HG02943 (cell line): ENCODE results near the gene CCDC121.
A peak's percentile ranks its signal among the peaks of the same experiment; 100 is the strongest.

ENCODE experiments used
- ATAC-seq: cut with Tn5 transposase; IDR thresholded peaks from one replicate; pipeline ENCODE4 v1.9.1; 2021; ENCODE audit warnings: mild to moderate bottlenecking, low read depth, moderate library complexity; ENCODE audit not compliant: unreplicated experiment

CCDC121 gene

DNA sequence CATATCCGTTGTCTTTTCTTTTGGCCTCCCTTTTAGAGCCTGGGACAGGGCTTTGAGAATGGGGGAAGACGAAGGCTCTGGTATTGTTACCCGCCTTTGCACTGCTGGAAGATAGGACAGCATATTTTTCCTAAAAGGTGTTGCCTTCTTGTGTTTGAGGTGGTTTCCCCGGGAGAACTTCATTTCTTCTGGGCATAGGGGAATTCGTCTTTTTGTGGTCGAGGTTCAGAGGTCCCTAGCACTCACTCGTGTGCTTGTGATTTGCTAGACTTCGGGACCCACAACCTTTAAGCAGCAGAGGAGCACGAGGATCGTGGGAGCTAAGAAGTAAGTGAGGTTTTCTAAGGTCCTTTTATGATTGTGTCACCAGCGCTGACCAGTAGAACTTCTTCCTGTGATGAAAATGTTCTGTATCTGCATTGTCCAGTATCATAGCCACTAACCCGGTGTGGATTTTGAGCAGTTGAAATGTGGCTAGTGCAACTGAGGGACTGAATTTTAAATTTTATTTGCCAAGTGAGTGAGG, 45.4 kb downstream of the CCDC121 start:
- peak; percentile 20 for ATAC-seq

DNA sequence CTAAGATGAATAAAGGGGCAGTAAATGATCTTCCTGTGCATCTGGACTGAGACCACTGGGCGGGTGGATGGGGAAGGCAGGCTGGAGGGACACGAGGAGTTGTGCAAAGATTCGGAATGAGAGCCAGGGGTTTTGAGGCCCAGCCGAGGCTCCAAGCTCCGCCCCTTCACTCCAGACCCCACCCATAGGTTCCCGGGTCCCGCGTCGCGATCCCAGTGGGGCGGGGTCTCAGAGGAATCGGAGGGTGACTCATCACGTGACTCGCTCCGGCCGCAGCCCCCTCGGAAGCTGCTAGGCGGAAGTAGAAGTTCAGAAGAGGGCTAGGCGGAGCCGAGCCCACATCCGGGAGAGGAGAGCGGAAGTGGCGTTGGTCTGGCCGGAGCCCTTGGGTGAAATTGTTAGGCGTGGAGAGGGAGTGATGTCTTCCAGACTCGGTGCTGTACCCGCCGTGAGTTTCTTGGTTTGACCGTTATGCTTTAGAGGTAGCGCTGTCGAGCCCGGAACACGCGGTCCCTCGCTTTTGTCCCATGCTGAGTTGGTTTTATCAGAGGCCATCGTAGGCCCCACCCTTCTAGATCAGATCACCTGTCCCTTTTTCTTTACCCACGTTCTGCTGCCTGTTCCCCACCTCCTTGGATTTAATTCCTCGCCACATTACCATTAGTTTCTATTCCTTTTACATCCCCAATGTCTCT, 46.0 kb downstream of the CCDC121 start, which contains the start of gene ZNF512:
Gene ZNF512, plus strand, starts transcription at position 348 of the 695 bp plus-strand sequence. Its CDS starts 71 bp downstream, at position 419.
- peak; percentile 93 for ATAC-seq

DNA sequence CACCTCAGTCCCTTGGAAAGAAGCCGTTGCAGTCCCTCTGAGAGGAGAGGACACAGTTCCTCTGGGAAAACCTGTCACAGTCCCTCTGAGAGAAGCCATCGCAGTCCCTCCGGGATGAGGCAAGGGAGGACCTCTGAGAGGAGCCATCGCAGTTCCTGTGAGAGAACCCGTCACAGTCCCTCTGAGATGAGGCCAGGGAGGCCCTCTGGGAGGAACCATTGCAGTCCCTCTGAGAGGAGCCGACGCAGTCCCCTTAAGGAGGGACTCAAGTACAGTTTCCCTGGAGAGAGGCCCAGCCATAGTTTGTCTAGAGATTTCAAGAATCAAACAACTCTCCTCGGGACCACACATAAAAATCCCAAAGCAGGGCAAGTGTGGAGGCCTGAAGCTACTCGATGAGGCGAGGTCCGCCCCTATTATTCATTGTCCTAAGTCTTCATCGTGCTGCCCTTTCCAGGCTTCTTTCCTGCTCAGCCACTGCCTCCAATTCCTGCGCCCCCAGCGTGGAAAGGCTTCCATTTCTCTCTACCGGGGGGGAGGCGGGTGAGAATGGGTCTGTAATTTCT, 46.6 kb downstream of the CCDC121 start:
- no peak for ATAC-seq

DNA sequence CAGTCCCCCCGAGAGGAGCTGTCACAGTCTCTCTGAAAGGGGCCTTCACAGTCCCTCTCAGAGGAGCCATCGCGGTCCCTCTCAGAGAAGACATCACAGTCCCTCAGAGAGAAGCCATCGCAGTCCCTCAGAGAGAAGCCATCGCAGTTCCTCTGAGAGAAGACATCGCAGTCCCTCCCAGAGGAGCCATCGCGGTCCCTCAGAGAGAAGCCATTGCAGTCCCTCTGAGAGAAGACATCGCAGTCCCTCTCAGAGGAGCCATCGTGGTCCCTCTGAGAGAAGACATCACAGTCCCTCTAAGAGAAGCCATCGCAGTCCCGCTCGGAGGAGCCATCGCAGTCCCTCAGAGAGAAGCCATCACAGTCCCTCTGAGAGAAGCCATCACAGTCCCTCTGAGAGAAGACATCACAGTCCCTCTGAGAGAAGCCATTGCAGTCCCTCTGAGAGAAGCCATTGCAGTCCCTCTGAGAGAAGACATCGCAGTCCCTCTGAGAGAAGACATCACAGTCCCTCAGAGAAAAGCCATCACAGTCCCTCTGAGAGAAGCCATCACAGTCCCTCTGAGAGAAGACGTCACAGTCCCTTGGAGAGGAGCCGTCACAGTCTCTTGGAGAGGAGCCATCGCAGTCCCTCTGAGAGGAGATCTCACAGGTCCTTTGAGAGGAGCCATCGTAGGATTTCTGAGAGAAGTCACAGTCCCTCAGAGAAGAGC, 47.2 kb downstream of the CCDC121 start:
- ATAC-seq, result no peak
